ENCODE results near the gene EMID1.
"Not testable (repeated sequence)": the region's sequence is repeated elsewhere in the genome, so short reads cannot be mapped to it uniquely, and the experiment has no call there.

Gene EMID1

GRCh38 chr22:29231971-29232959, 26.6 kb downstream of the EMID1 start:
- no peak for DNase-seq

DNA sequence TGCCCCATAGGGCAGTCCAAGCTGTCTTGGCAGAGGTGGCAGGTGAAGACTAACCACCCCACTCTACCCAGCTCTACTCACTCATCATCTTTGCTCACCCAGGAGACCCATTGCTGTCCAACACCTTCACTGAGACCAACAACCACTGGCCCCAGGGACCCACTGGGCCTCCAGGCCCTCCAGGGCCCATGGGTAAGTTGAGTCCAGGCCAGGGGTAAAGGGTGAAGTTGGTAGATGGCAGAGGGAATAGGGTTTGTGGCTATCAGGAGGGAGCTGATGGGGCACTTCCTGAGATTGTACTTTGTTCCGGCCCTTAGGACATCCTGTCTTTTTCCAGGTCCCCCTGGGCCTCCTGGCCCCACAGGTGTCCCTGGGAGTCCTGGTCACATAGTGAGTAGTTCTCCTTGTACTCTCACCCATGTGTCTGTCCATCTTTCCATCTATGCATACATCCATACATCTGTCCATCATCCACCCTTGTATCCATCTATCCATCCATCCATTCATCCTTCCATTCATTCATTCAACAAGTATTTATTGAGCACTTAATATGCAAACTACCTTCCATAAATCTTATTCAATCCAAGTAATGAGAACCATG, 27.7 kb downstream of the EMID1 start:
- DNase-seq: no peak

DNA sequence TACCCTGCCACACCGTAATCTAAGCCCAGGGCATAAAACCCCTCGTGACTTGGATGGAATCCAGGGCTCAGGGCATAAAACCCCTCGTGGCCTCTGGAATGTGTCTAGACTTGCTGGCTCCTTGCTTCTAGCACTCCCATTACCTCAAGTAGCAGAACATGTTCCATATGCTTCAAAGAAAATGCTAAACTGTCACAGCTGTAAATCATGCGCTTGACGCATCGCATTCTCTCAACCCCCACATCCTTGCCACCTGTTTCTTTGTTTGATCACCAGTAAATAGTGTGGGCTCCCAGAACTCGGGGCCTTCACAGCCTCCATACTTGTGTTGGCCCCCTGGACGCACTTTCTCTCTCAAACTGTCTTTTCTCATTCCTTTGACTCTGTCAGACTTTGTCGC, 34.8 kb downstream of the EMID1 start:
- DNase-seq: not testable (repeated sequence)

GRCh38 chr22:29243874-29244446, 38.3 kb downstream of the EMID1 start:
- no peak for DNase-seq

DNA sequence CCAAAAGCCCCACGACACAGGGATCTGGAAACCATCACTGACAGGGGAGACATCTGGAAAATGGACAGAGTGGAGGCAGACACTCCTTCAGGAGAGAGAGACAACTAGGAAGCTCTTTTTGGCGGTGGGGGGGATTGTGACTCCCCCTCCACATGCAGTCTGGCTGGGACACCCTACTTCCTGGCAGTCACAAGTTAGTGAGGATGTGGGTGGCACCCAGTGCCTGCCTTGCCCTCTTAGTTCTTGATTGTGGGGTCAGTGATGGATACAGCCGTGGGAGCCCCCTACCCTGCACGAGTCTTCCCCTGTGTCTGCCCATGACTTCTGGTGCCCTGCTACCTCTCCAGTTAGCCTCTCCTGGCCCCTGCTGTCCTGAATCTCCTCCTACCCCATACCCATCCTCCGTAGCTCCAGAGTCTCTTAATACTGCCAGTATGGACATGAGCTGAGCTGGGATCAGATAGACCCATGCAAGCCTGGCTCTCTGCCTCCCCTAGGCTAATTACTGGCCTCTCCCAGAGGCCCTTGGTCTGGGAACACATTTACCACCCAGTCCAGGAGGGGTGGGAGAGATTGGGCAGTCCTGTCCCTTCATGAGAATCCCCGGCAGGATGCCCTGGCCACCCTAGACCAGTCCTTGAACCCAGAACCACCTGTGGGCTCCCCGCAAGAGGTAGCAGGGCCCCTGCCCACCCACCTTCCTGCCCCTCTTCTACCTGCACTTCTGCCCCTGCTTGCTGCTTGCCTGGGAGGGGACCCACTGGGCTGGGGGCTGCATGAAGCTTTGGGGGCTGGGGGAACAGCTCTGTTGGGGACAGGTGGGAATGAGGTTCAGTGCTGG, 39.3 kb downstream of the EMID1 start:
- DNase-seq: no peak

- DNase-seq: peak; percentile 42
Measured at GRCh38 chr22:29245626-29246385, 40.1 kb downstream of the EMID1 start.

DNA sequence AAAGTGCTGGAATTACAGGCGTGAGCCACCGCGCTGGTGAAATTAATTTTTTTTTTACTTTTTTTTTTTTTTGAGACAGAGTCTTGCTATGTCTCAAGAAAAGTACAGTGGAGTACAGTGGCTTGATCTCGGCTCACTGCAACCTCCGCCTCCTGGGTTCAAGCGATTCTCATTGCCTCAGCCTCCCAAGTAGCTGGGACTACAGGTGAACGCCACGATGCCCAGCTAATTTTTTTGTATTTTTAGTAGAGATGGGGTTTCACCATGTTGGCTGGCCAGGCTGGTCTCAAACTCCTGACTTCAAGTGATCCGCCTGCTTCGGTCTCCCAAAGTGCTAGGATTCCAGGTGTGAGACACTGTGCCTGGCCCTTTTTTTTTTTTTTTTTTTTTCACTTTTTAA, 42.2 kb downstream of the EMID1 start:
- DNase-seq: not testable (repeated sequence)

- DNase-seq: no peak
Measured at GRCh38 chr22:29251265-29251664, 45.6 kb downstream of the EMID1 start.

DNA sequence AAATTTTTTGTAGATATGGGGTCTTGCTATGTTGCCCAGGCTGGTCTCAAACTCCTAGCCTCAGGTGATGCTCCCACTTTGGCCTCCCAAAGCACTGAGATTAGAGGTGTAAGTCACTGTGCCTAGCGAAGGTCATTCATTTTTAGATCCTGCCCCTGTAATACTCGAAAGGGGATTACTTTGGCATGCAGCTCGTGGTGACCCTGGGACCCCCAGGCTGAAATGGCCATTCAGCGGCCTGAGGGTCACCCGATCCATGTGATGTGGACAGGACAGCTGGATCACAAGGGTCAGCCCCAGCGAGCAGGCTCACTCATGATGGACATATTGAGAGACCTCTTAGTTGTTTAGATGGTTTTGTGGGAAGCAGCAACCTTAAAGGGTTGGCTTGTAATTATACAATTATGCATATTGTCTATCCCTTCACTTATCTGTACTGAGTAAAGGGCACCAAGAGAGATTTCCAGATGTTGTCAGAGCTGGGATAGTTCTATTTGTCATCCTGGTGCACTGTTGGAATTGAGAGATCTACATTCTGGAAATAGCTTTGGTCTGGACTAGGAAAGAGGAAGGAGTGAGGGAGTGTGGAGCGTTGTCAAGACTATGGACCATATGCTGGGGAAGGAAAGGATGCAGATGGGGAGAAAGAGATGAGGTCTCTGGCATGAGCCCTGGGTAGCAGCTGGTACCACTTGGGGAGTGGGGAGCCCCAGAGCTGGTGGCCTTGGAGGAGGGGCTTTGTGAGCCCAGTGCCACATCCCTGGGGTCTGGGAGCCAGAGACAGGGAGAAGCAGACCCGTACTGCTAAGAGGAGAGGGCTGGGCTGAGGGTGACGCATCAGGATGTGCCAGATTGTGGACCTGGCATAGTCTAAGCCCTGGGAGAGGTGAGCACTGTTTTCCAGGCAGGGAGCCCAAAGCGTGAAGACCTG, 46.5 kb downstream of the EMID1 start:
- DNase-seq: no peak

DNA sequence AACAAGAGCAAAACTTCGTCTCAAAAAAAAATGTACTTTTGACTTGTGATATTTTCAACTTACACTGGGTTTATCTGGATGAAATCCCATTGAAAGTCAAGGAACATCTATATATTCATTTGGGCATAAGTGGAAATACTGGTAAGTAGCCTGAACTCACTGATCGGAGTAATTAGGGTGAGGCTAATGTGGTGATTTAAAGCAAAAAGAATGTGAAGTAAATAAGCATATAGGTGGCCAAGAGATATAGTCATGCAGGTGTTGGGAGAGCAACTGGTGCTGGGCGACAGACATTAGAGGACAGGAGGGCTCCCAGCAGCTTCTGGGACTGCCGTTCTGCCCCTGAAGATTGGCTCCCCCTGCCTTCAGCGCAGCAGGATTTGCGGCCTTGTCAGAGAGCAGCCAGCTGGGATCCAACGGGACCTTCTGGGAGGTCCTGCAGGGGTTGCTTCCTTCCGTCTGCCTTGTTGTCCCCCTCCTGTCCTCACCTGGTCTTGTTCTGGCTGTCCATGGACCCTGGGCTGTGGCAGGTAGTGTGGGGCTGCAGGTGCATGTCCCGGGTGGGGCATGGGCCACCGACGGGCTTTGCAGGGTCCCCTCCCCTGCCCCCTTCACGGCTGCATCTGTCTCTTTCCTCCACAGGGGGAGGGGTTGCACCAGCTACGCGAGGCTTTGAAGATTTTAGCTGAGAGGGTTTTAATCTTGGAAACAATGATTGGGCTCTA, 48.0 kb downstream of the EMID1 start:
- no peak for DNase-seq

GRCh38 chr22:29254286-29254660, 48.6 kb downstream of the EMID1 start:
- no peak for DNase-seq

DNA sequence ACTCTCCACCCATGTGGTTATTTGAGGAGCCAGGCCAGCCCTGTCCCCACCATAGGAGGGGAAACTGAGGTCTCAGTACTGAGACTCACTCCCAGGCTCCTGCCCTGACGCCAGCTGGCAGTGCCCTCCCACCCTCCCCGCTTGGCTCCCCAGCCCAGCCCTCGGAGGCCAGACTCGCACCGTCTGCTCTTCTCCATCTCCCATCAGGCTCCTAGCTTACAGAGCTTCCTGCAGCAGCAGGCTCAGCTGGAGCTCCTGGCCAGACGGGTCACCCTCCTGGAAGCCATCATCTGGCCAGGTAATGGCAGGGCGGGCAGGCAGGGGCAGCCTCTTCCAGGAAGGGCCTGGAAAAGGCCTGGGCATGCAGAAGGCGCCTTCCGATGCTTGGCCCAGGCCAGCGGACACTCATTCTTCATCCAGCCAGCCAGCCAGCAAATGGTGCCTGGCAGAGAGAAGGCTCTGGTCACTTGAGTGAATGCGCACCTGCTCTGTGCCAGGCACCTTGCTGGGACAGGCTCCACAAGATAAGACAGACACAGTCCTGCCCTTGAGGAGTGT, 49.4 kb downstream of the EMID1 start:
- no peak for DNase-seq

DNA sequence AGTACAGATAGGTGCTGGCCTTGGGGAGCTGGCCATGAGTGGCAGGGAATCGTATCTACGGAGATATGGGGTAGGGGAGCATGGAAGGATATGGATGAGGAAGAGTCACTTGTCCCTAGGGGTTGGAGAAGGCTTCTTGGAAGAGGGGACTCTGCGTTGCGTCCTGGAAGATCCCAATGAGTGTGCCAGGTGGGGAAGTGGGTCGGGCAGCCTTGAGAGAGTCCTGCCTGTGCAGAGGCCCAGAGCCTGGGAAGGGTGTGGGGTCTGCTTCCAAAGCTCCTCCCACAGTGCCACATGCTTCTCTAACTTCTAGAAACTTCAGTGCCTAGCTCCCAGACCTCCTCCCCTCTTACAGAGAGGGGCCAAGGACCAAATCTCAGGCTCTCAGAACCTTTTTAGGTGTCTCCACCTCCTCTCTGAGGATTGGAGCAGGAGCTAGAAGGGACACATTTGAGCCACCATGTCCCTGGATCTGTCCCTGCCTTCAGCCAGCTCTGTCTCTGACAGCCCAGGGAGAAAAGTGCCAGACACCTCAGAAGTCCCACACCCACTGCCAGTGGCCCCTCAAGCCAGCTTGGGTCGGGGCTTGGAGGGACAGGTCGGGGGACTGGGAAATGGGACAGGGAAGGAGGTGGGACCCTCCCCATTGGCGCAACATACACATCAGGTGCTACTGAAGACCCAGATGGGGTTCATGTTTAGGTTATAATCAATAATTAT, 51.1 kb downstream of the EMID1 start:
- no peak for DNase-seq

DNA sequence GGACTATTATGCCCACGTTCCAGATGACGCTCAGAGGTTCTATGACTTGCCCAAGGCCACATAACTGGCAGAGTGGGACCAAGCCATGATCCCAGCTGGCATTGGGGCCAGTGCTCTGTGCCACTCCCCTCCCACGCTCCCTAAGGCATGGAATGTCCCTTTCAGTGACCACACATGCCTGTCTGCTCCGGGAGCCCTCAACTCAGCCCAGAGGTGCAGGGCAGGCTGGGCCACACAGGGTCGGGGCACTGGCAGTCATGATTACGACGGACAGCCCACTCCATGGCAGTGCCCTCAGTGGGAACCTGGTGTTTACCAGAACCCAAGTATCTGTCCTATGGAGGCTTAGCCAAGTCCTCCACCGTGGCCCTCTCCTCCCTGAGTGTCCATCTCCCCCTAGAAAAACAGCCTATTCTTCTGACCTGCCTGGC, 52.1 kb downstream of the EMID1 start:
- no peak for DNase-seq

DNA sequence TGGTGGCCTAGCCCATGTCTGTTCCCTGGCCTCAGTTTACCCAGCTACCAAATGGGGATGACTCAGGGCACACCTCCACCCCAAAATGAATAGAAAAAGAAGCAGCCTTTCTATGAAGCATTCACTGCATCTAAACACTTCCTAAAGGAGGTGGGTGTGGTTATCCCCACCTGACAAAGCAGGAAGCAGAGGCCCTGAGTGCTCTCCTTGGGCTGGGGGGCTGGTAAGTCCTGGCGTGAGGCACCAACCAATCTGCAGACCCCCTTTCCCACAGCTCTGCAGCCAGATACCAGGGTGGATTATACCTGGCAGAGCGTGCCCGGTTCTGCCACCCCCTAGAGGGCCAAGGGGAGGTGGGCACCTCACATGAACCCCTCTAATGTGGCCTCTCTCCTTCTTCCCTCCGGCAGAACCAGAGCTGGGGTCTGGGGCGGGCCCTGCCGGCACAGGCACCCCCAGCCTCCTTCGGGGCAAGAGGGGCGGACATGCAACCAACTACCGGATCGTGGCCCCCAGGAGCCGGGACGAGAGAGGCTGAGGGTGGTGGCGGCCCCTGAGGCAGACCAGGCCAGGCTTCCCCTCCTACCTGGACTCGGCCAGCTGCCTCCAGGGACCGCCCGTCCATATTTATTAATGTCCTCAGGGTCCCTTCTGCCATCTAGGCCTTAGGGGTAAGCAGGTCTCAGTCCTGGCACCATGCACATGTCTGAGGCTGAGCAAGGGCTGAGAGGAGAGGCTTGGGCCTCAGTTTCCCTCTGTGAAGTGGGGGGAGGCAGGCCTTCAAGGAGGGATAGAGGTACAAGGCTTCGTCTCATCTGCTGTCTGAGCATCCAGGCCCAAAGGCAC, 52.9 kb downstream of the EMID1 start:
- DNase-seq: no peak

- DNase-seq: no peak
Measured at GRCh38 chr22:29259253-29259899, 53.7 kb downstream of the EMID1 start.

- no peak for DNase-seq
Measured at GRCh38 chr22:29260031-29260560, 54.4 kb downstream of the EMID1 start.

Data from NCI-H146 (cell line).